ENCODE data around the gene ERG. TPM values are rescaled to one million over a fixed set of nuclear protein-coding genes. Genes with fewer than 3 reads are reported as not detected.

ERG gene
- polyA plus RNA-seq, 1 donor from 2014 or later, result not detected

DNA sequence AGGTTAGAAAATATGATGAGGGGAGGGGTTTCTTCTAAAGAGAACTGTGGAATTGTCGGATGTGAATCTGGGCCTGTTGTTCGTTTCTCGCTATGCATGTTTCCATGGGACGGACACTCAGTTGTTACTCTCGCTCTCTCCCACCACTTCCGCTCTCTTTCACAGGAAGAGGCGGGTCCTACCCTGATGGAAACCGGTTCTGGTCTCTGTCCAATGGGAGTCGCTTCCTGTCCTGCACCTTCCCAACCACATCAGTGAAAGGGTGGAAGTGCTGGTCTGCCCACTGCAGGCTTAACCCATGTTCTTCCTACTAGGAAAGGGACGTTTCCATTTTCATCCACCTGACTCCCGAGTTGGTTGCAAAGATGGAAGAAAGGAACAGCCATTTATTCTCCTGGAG is 122.0 kb downstream of the ERG start:
- Histone ChIP-seq H4K20me1 (ENCODE audit: insufficient read depth) (no peaks in the 10 kb centered on the region), H3K4me2 (ENCODE audit: low read length) (no peak overlapping the region), H2AFZ (ENCODE audit: low read depth, low read length) (no peak overlapping the region), H3K4me3 (ENCODE audit: low read length) (no peak overlapping the region), H3K36me3 (ENCODE audit: insufficient read depth, low read length) (no peaks in the 10 kb centered on the region), H3K79me2 (replicated peaks; ENCODE audit: insufficient read depth, low read length) (no peaks in the 10 kb centered on the region), H3K9me2 (ENCODE audit: insufficient read depth, low read length) (no peaks in the 10 kb centered on the region), H3K9me3 (ENCODE audit: low read length) (no peaks in the 10 kb centered on the region), H3F3A (ENCODE audit: insufficient read depth, low read length, poor library complexity, severe bottlenecking) (no peaks in the 10 kb centered on the region), H3K27ac (ENCODE audit: low read length) (no peak overlapping the region), H3K27me3 (ENCODE audit: insufficient read depth, low read depth, low read length) (no peaks in the 10 kb centered on the region), H3K9ac (ENCODE audit: low read length) (no peak overlapping the region)
- TF ChIP-seq EZH2 (IDR thresholded peaks at IDR 0.05; ENCODE audit: borderline replicate concordance, insufficient read depth, low read length, poor library complexity, severe bottlenecking) (no peak), SMC3 (conservative IDR thresholded peaks at IDR 0.05; ENCODE audit: poor library complexity) (no peak), TAF1 (IDR thresholded peaks at IDR 0.05; ENCODE audit: low read depth) (no peak), RAD21 (conservative IDR thresholded peaks at IDR 0.05) (no peak)

DNA sequence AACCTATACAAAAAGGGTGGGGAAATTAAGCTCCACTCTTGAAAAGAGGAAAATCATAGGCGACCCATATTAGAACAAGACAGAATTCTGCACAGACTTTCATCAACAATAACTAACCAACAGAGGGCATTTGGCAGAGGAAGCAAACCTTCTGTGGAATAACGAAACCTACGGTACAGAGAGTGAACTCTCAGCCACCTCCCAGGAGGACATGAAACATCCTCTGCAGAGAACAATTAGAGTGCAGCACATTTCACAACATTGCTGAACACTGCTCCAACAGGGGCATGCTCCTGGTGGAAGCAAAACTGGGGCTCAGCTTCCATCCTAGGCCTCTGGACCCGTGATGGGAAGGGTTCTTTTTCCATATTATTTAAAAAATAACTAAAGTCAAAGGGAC is 130.6 kb downstream of the ERG start:
- Histone ChIP-seq H4K20me1 (ENCODE audit: insufficient read depth) (no peaks in the 10 kb centered on the region), H3K9me3 (ENCODE audit: low read length) (no peaks in the 10 kb centered on the region), H3K4me2 (ENCODE audit: low read length) (no peak overlapping the region), H3K36me3 (ENCODE audit: insufficient read depth, low read length) (no peaks in the 10 kb centered on the region), H3K27me3 (ENCODE audit: insufficient read depth, low read depth, low read length) (no peaks in the 10 kb centered on the region), H3K27ac (ENCODE audit: low read length) (no peak overlapping the region), H3F3A (ENCODE audit: insufficient read depth, low read length, poor library complexity, severe bottlenecking) (no peaks in the 10 kb centered on the region), H2AFZ (ENCODE audit: low read depth, low read length) (no peak overlapping the region), H3K4me3 (ENCODE audit: low read length) (no peak overlapping the region), H3K79me2 (replicated peaks; ENCODE audit: insufficient read depth, low read length) (no peaks in the 10 kb centered on the region), H3K9me2 (ENCODE audit: insufficient read depth, low read length) (no peaks in the 10 kb centered on the region), H3K9ac (ENCODE audit: low read length) (no peak overlapping the region)
- TF ChIP-seq, protein P1, sequence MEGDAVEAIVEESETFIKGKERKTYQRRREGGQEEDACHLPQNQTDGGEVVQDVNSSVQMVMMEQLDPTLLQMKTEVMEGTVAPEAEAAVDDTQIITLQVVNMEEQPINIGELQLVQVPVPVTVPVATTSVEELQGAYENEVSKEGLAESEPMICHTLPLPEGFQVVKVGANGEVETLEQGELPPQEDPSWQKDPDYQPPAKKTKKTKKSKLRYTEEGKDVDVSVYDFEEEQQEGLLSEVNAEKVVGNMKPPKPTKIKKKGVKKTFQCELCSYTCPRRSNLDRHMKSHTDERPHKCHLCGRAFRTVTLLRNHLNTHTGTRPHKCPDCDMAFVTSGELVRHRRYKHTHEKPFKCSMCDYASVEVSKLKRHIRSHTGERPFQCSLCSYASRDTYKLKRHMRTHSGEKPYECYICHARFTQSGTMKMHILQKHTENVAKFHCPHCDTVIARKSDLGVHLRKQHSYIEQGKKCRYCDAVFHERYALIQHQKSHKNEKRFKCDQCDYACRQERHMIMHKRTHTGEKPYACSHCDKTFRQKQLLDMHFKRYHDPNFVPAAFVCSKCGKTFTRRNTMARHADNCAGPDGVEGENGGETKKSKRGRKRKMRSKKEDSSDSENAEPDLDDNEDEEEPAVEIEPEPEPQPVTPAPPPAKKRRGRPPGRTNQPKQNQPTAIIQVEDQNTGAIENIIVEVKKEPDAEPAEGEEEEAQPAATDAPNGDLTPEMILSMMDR (IDR thresholded peaks at IDR 0.05; ENCODE audit: poor library complexity, severe bottlenecking), result no peak
- TF ChIP-seq MXI1 (conservative IDR thresholded peaks at IDR 0.05; ENCODE audit: poor library complexity, severe bottlenecking) (no peak), RAD21 (conservative IDR thresholded peaks at IDR 0.05) (no peak)

GRCh38 chr21:38365521-38365920 is 132.8 kb downstream of the ERG start:
- H3K79me2 ChIP-seq (replicated peaks; ENCODE audit: insufficient read depth, low read length), result no peaks in the 10 kb centered on the region
- H4K20me1 ChIP-seq (ENCODE audit: insufficient read depth), result no peaks in the 10 kb centered on the region
- H2AFZ ChIP-seq (ENCODE audit: low read depth, low read length), result no peak overlapping the region
- no peaks in the 10 kb centered on the region for H3K27me3 ChIP-seq (ENCODE audit: insufficient read depth, low read depth, low read length)
- no peaks in the 10 kb centered on the region for H3K36me3 ChIP-seq (ENCODE audit: insufficient read depth, low read length)
- H3F3A ChIP-seq (ENCODE audit: insufficient read depth, low read length, poor library complexity, severe bottlenecking), result no peaks in the 10 kb centered on the region
- H3K4me2 ChIP-seq (ENCODE audit: low read length), result no peak overlapping the region
- no peak for TF ChIP-seq TAF1 (IDR thresholded peaks at IDR 0.05; ENCODE audit: low read depth)
- no peak for TF ChIP-seq SMC3 (conservative IDR thresholded peaks at IDR 0.05; ENCODE audit: poor library complexity)
- TF ChIP-seq, protein P2, sequence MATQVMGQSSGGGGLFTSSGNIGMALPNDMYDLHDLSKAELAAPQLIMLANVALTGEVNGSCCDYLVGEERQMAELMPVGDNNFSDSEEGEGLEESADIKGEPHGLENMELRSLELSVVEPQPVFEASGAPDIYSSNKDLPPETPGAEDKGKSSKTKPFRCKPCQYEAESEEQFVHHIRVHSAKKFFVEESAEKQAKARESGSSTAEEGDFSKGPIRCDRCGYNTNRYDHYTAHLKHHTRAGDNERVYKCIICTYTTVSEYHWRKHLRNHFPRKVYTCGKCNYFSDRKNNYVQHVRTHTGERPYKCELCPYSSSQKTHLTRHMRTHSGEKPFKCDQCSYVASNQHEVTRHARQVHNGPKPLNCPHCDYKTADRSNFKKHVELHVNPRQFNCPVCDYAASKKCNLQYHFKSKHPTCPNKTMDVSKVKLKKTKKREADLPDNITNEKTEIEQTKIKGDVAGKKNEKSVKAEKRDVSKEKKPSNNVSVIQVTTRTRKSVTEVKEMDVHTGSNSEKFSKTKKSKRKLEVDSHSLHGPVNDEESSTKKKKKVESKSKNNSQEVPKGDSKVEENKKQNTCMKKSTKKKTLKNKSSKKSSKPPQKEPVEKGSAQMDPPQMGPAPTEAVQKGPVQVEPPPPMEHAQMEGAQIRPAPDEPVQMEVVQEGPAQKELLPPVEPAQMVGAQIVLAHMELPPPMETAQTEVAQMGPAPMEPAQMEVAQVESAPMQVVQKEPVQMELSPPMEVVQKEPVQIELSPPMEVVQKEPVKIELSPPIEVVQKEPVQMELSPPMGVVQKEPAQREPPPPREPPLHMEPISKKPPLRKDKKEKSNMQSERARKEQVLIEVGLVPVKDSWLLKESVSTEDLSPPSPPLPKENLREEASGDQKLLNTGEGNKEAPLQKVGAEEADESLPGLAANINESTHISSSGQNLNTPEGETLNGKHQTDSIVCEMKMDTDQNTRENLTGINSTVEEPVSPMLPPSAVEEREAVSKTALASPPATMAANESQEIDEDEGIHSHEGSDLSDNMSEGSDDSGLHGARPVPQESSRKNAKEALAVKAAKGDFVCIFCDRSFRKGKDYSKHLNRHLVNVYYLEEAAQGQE (IDR thresholded peaks at IDR 0.05; ENCODE audit: borderline replicate concordance), result no peak
- TF ChIP-seq EZH2 (IDR thresholded peaks at IDR 0.05; ENCODE audit: borderline replicate concordance, insufficient read depth, low read length, poor library complexity, severe bottlenecking), result no peak
- TF ChIP-seq RAD21 (conservative IDR thresholded peaks at IDR 0.05), result no peak
- no peak for TF ChIP-seq MXI1 (conservative IDR thresholded peaks at IDR 0.05; ENCODE audit: poor library complexity, severe bottlenecking)
- TF ChIP-seq, protein P1 (IDR thresholded peaks at IDR 0.05; ENCODE audit: poor library complexity, severe bottlenecking), result no peak
- TF ChIP-seq EP300 (conservative IDR thresholded peaks at IDR 0.05; ENCODE audit: poor library complexity, severe bottlenecking), result no peak
- TF ChIP-seq POLR2AphosphoS5 (IDR thresholded peaks at IDR 0.05), result no peak
- H3K9ac ChIP-seq (ENCODE audit: low read length), result no peak overlapping the region
- no peaks in the 10 kb centered on the region for H3K9me3 ChIP-seq (ENCODE audit: low read length)
- no peak overlapping the region for H3K4me3 ChIP-seq (ENCODE audit: low read length)
- no peaks in the 10 kb centered on the region for H3K9me2 ChIP-seq (ENCODE audit: insufficient read depth, low read length)
- no peak overlapping the region for H3K27ac ChIP-seq (ENCODE audit: low read length)
